ENCODE measurements around the gene TMEM132C. TPM values are rescaled to one million over a fixed set of nuclear protein-coding genes. Genes with fewer than 3 reads are reported as not detected.

TMEM132C gene
- total and polyA plus RNA-seq, 7 donors, result 0.60 to 3.5 (median 1.7) TPM; not detected in 1

Small RNAs within 50 kb of the gene (small RNA-seq; reads per million reads assigned to genes)
- gene MIR3612 (0 reads per million in 3 donors), gene MIR4419B (0 reads per million in 3 donors)

Data from sigmoid colon (tissue), 7 donors.